Measurements from ENCODE around the gene CACYBP. TPM values are rescaled to one million over a fixed set of nuclear protein-coding genes. Genes with fewer than 3 reads are reported as not detected.

The CACYBP gene
- polyA plus RNA-seq, 2 of the 4 experiments (the other 2 are of a cell fraction): 151 to 253 TPM

GRCh38 chr1:175000697-175001187, 995 bp downstream of the CACYBP start:
- ATAC-seq (no peak), DNase-seq (ENCODE audit: low read depth in 1 of 2, low spot score in 1 of 2) (no peak), FAIRE-seq (no peak)
- Histone ChIP-seq H3K27ac (peak overlapping the region; percentile 95 to 98), H3K4me1 (peaks cover 37% of the 10 kb centered on the region), H3K4me2 (peak overlapping the region; percentile 82), H3K9me3 (no peaks in the 10 kb centered on the region), H3K4me3 (peak overlapping the region; percentile 90)
- TF ChIP-seq SMC3 (IDR thresholded peaks at IDR 0.05) (no peak), ESRRA (IDR thresholded peaks at IDR 0.05; ENCODE audit: borderline replicate concordance, low read length) (no peak), CBX8 (IDR thresholded peaks at IDR 0.05) (no peak), RARB (CRISPR knock-in tag; IDR thresholded peaks at IDR 0.05) (no peak), NFE2L2 (conservative IDR thresholded peaks at IDR 0.05; ENCODE audit: low read length) (no peak), ZFP36 (IDR thresholded peaks at IDR 0.05; ENCODE audit: borderline replicate concordance, partially characterized antibody) (no peak), KDM5A (IDR thresholded peaks at IDR 0.05) (no peak), HOXB5 (CRISPR knock-in tag; IDR thresholded peaks at IDR 0.05) (no peak), GATA3 (IDR thresholded peaks at IDR 0.05; ENCODE audit: borderline replicate concordance) (no peak), FOXS1 (CRISPR knock-in tag; IDR thresholded peaks at IDR 0.05) (no peak), ATOH8 (CRISPR knock-in tag; IDR thresholded peaks at IDR 0.05; ENCODE audit: low read depth) (no peak), POLR2A (IDR thresholded peaks at IDR 0.05; ENCODE audit: low read length) (no peak), MYC (IDR thresholded peaks at IDR 0.05; ENCODE audit: borderline replicate concordance, low read length) (no peak), RCOR1 (IDR thresholded peaks at IDR 0.05; ENCODE audit: low read depth, low read length) (no peak), JUNB (IDR thresholded peaks at IDR 0.05) (no peak), JUN (IDR thresholded peaks at IDR 0.05) (no peak)
- TF ChIP-seq, protein P1, sequence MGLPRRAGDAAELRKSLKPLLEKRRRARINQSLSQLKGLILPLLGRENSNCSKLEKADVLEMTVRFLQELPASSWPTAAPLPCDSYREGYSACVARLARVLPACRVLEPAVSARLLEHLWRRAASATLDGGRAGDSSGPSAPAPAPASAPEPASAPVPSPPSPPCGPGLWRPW (IDR thresholded peaks at IDR 0.05): no peak
- TF ChIP-seq, protein P2, sequence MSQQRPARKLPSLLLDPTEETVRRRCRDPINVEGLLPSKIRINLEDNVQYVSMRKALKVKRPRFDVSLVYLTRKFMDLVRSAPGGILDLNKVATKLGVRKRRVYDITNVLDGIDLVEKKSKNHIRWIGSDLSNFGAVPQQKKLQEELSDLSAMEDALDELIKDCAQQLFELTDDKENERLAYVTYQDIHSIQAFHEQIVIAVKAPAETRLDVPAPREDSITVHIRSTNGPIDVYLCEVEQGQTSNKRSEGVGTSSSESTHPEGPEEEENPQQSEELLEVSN (IDR thresholded peaks at IDR 0.05; ENCODE audit: borderline replicate concordance, low read depth): no peak
- TF ChIP-seq, protein P3, sequence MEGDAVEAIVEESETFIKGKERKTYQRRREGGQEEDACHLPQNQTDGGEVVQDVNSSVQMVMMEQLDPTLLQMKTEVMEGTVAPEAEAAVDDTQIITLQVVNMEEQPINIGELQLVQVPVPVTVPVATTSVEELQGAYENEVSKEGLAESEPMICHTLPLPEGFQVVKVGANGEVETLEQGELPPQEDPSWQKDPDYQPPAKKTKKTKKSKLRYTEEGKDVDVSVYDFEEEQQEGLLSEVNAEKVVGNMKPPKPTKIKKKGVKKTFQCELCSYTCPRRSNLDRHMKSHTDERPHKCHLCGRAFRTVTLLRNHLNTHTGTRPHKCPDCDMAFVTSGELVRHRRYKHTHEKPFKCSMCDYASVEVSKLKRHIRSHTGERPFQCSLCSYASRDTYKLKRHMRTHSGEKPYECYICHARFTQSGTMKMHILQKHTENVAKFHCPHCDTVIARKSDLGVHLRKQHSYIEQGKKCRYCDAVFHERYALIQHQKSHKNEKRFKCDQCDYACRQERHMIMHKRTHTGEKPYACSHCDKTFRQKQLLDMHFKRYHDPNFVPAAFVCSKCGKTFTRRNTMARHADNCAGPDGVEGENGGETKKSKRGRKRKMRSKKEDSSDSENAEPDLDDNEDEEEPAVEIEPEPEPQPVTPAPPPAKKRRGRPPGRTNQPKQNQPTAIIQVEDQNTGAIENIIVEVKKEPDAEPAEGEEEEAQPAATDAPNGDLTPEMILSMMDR (IDR thresholded peaks at IDR 0.05): no peak
- under 1% methylated on average over 5 of the region's 5 CpGs for WGBS (ENCODE audit: missing lambda C conversion rate)
- ChIA-PET POLR2A (interaction anchor here (0.8 to 4.5 kb wide), 6 partner anchors 10 to 738 kb away, joined by 3 to 75 read pairs (median 9); partner anchors contain the start of gene MRPS14), CTCF (interaction anchor here (0.6 to 1.5 kb wide), 3 partner anchors 11 to 230 kb away, joined by 3 to 4 read pairs (median 4); no protein-coding TSS in a partner anchor)

GRCh38 chr1:175002910-175003517, 3.3 kb downstream of the CACYBP start:
- CTCF ChIA-PET: no interaction called here
- Histone ChIP-seq H3K9me3 (no peaks in the 10 kb centered on the region), H3K4me2 (peak overlapping the region; percentile 82; the same call in 2 of the 3 replicates), H3K4me1 (peaks cover 31% of the 10 kb centered on the region), H3K27ac (no peak overlapping the region), H3K4me3 (no peak overlapping the region)
- no peak for ATAC-seq
- WGBS (ENCODE audit: missing lambda C conversion rate): 90% methylated on average over 17 of the region's 17 CpGs
- TF ChIP-seq EHMT2 (IDR thresholded peaks at IDR 0.05; ENCODE audit: low read depth) (no peak), BCL3 (IDR thresholded peaks at IDR 0.05) (no peak), NFE2L2 (conservative IDR thresholded peaks at IDR 0.05; ENCODE audit: low read length) (no peak), NPAS2 (CRISPR knock-in tag; IDR thresholded peaks at IDR 0.05; ENCODE audit: borderline replicate concordance) (no peak), PHF8 (IDR thresholded peaks at IDR 0.05; ENCODE audit: borderline replicate concordance, low read depth) (no peak), ZFP36 (IDR thresholded peaks at IDR 0.05; ENCODE audit: borderline replicate concordance, partially characterized antibody) (no peak)
- no peak for DNase-seq (ENCODE audit: low read depth in 1 of 2, low spot score in 1 of 2)
- POLR2A ChIA-PET: no interaction called here
- no peak for FAIRE-seq

Data from A549 (cell line).